ENCODE measurements around the gene COLEC12. TPM values are rescaled to one million over a fixed set of nuclear protein-coding genes. Genes with fewer than 3 reads are reported as not detected.

COLEC12 gene
- polyA plus RNA-seq, 1 donor (not counting 4 experiments of a cell fraction or from before 2014, with no cell fraction given), result not detected

- H3K9me3 ChIP-seq (ENCODE audit: control insufficient read depth, low read depth, low read length), result no peaks in the 10 kb centered on the region
- H3K36me3 ChIP-seq (ENCODE audit: control insufficient read depth in 2 of 2, extremely low read depth in 1 of 2, insufficient read depth in 2 of 2, low read length in 2 of 2), result no peaks in the 10 kb centered on the region
- dilution Hi-C loops (cut with MboI; ENCODE audit: extremely low pct_ligation_motif_present, low sequenced_read_pairs), result no loop called here
- FAIRE-seq (no peak), DNase-seq (ENCODE audit: low read depth, low spot score) (no peak)
- no peak overlapping the region for H2AFZ ChIP-seq (ENCODE audit: control insufficient read depth, low read length)
- H4K20me1 ChIP-seq (ENCODE audit: control insufficient read depth, extremely low read depth, insufficient read depth, low read length), result no peaks in the 10 kb centered on the region
- no peaks in the 10 kb centered on the region for H3K79me2 ChIP-seq (ENCODE audit: control insufficient read depth, insufficient read depth, low read length)
- no peaks in the 10 kb centered on the region for H3K9me1 ChIP-seq (ENCODE audit: control insufficient read depth, extremely low read depth, insufficient read depth, low read length)
- H3K9ac ChIP-seq (ENCODE audit: control insufficient read depth, extremely low read depth, insufficient read depth, low read length), result no peak overlapping the region
- no peaks in the 10 kb centered on the region for H3K27me3 ChIP-seq (ENCODE audit: control insufficient read depth, extremely low read depth, insufficient read depth, low read length)
- no peak overlapping the region for H3K4me3 ChIP-seq (ENCODE audit: control insufficient read depth in 2 of 3, extremely low read depth in 1 of 3, insufficient read depth in 2 of 3, low read depth in 1 of 3, low read length in 3 of 3)
- no peak for TF ChIP-seq EZH2 (IDR thresholded peaks at IDR 0.05; ENCODE audit: low read length)
- TF ChIP-seq CTCF (optimal IDR thresholded peaks at IDR 0.05 in 1 of 3, IDR thresholded peaks at IDR 0.05 in 1 of 3, conservative IDR thresholded peaks at IDR 0.05 in 1 of 3; ENCODE audit: extremely low read depth in 1 of 3, insufficient read depth in 2 of 3, low read length in 3 of 3), result no peak
- H3K4me2 ChIP-seq (ENCODE audit: control insufficient read depth, extremely low read depth, insufficient read depth, low read depth, low read length), result no peak overlapping the region
- H3K4me1 ChIP-seq (ENCODE audit: control insufficient read depth, extremely low read depth, insufficient read depth, low read length), result peaks cover 6% of the 10 kb centered on the region
- H3K27ac ChIP-seq (ENCODE audit: control insufficient read depth, insufficient read depth, low read length), result no peak overlapping the region
Observed at GRCh38 chr18:532632-533031, 32.1 kb upstream of the COLEC12 start.

GRCh38 chr18:532018-532417 lies 31.5 kb upstream of the COLEC12 start:
- no peak overlapping the region for H3K4me3 ChIP-seq (ENCODE audit: control insufficient read depth in 2 of 3, extremely low read depth in 1 of 3, insufficient read depth in 2 of 3, low read depth in 1 of 3, low read length in 3 of 3)
- no peaks in the 10 kb centered on the region for H3K9me1 ChIP-seq (ENCODE audit: control insufficient read depth, extremely low read depth, insufficient read depth, low read length)
- TF ChIP-seq CTCF (optimal IDR thresholded peaks at IDR 0.05 in 1 of 3, IDR thresholded peaks at IDR 0.05 in 1 of 3, conservative IDR thresholded peaks at IDR 0.05 in 1 of 3; ENCODE audit: extremely low read depth in 1 of 3, insufficient read depth in 2 of 3, low read length in 3 of 3) (no peak), EZH2 (IDR thresholded peaks at IDR 0.05; ENCODE audit: low read length) (no peak)
- no peak for FAIRE-seq
- H3K27ac ChIP-seq (ENCODE audit: control insufficient read depth, insufficient read depth, low read length), result no peak overlapping the region
- no peaks in the 10 kb centered on the region for H3K9me3 ChIP-seq (ENCODE audit: control insufficient read depth, low read depth, low read length)
- no peaks in the 10 kb centered on the region for H3K27me3 ChIP-seq (ENCODE audit: control insufficient read depth, extremely low read depth, insufficient read depth, low read length)
- H3K4me1 ChIP-seq (ENCODE audit: control insufficient read depth, extremely low read depth, insufficient read depth, low read length), result peaks cover 6% of the 10 kb centered on the region
- H3K79me2 ChIP-seq (ENCODE audit: control insufficient read depth, insufficient read depth, low read length), result no peaks in the 10 kb centered on the region
- no peak overlapping the region for H2AFZ ChIP-seq (ENCODE audit: control insufficient read depth, low read length)
- H3K36me3 ChIP-seq (ENCODE audit: control insufficient read depth in 2 of 2, extremely low read depth in 1 of 2, insufficient read depth in 2 of 2, low read length in 2 of 2), result no peaks in the 10 kb centered on the region
- no peak overlapping the region for H3K9ac ChIP-seq (ENCODE audit: control insufficient read depth, extremely low read depth, insufficient read depth, low read length)
- dilution Hi-C loops (cut with MboI; ENCODE audit: extremely low pct_ligation_motif_present, low sequenced_read_pairs), result no loop called here
- no peak overlapping the region for H3K4me2 ChIP-seq (ENCODE audit: control insufficient read depth, extremely low read depth, insufficient read depth, low read depth, low read length)
- no peak for DNase-seq (ENCODE audit: low read depth, low spot score)
- H4K20me1 ChIP-seq (ENCODE audit: control insufficient read depth, extremely low read depth, insufficient read depth, low read length), result no peaks in the 10 kb centered on the region

All from keratinocyte (primary cell).